HEK293 (cell line): ENCODE measurements around the gene ABTB2.
A peak's percentile ranks its signal among the peaks of the same experiment; 100 is the strongest.

Source experiments
- FEZF1 ChIP-seq: fragments of 450-650 bp; formaldehyde crosslinking; IDR thresholded peaks from 2 replicates; pipeline ENCODE4 v1.5.1; 2016; ENCODE audit warnings: missing biosample characterization, missing genetic modification characterization
- OVOL3 ChIP-seq: fragments of 450-650 bp; formaldehyde crosslinking; IDR thresholded peaks from 2 replicates; pipeline ENCODE4 v1.5.1; 2016; ENCODE audit warnings: missing biosample characterization, missing genetic modification characterization
- PBX3 ChIP-seq: sonication (generic); formaldehyde crosslinking; IDR thresholded peaks from 2 replicates; pipeline ENCODE4 v1.8.1; 2022; ENCODE audit warnings: mild to moderate bottlenecking, moderate library complexity, missing genetic modification reagents
- PRDM10 ChIP-seq: fragments of 450-650 bp; formaldehyde crosslinking; IDR thresholded peaks from 2 replicates; pipeline ENCODE4 v1.5.1; 2016; ENCODE audit warnings: missing biosample characterization, missing genetic modification characterization
- TCF7L2 ChIP-seq: IDR thresholded peaks from 2 replicates; pipeline ENCODE4 v1.6.1; 2011; ENCODE audit warnings: low read depth, mild to moderate bottlenecking, inconsistent platforms, low read length, moderate library complexity, borderline replicate concordance
- WT1 ChIP-seq: fragments of 450-650 bp; formaldehyde crosslinking; IDR thresholded peaks from 2 replicates; pipeline ENCODE4 v1.5.1; 2016; ENCODE audit warnings: missing biosample characterization, missing genetic modification characterization
- YY2 ChIP-seq: fragments of 450-650 bp; formaldehyde crosslinking; IDR thresholded peaks from 2 replicates; pipeline ENCODE4 v1.5.1; 2016; ENCODE audit warnings: missing biosample characterization, missing genetic modification characterization
- ZBTB20 ChIP-seq: fragments of 450-650 bp; formaldehyde crosslinking; IDR thresholded peaks from 2 replicates; pipeline ENCODE4 v1.5.1; 2016; ENCODE audit warnings: missing biosample characterization, missing genetic modification characterization
- ZFHX2 ChIP-seq: fragments of 450-650 bp; formaldehyde crosslinking; conservative IDR thresholded peaks from 2 replicates; pipeline ENCODE4 v1.5.1; 2016; ENCODE audit warnings: missing biosample characterization, missing genetic modification characterization
- ZNF112 ChIP-seq: fragments of 450-650 bp; formaldehyde crosslinking; IDR thresholded peaks from 2 replicates; pipeline ENCODE4 v1.5.0; 2017; ENCODE audit warnings: missing biosample characterization, missing genetic modification characterization
- ZNF2 ChIP-seq: fragments of 450-650 bp; formaldehyde crosslinking; IDR thresholded peaks from 2 replicates; pipeline ENCODE4 v1.5.1; 2016; ENCODE audit warnings: missing biosample characterization, missing genetic modification characterization
- ZNF24 ChIP-seq: fragments of 450-650 bp; formaldehyde crosslinking; IDR thresholded peaks from 2 replicates; pipeline ENCODE4 v1.5.1; 2016; ENCODE audit warnings: missing biosample characterization, missing genetic modification characterization
- ZNF394 ChIP-seq: fragments of 450-650 bp; formaldehyde crosslinking; IDR thresholded peaks from 2 replicates; pipeline ENCODE4 v1.5.1; 2016; ENCODE audit warnings: missing biosample characterization, missing genetic modification characterization, mild to moderate bottlenecking, moderate library complexity, borderline replicate concordance
- ZNF449 ChIP-seq: fragments of 450-650 bp; formaldehyde crosslinking; IDR thresholded peaks from 2 replicates; pipeline ENCODE4 v1.5.1; 2017; ENCODE audit warnings: missing biosample characterization, mild to moderate bottlenecking, missing genetic modification characterization, moderate library complexity
- ZNF518A ChIP-seq: fragments of 450-650 bp; formaldehyde crosslinking; conservative IDR thresholded peaks from 2 replicates; pipeline ENCODE4 v1.5.1; 2016; ENCODE audit warnings: low read depth, missing biosample characterization, missing genetic modification characterization
- ZNF660 ChIP-seq: fragments of 450-650 bp; IDR thresholded peaks from 2 replicates; pipeline ENCODE4 v1.5.1; 2018; ENCODE audit warnings: missing biosample characterization, mild to moderate bottlenecking, missing genetic modification characterization
- ZNF76 ChIP-seq: fragments of 450-650 bp; formaldehyde crosslinking; IDR thresholded peaks from 2 replicates; pipeline ENCODE4; 2016; ENCODE audit warnings: low read depth, missing biosample characterization, missing genetic modification characterization, borderline replicate concordance
- ZXDB ChIP-seq: fragments of 450-650 bp; formaldehyde crosslinking; IDR thresholded peaks from 2 replicates; pipeline ENCODE4 v1.5.1; 2016; ENCODE audit warnings: missing biosample characterization, missing genetic modification characterization
- TF ChIP-seq, protein P1 (sequence below): fragments of 450-650 bp; formaldehyde crosslinking; IDR thresholded peaks from 2 replicates; pipeline ENCODE4 v1.5.1; 2017; ENCODE audit warnings: missing biosample characterization, missing genetic modification characterization
- TF ChIP-seq, protein P2 (sequence below): fragments of 450-650 bp; formaldehyde crosslinking; IDR thresholded peaks from 2 replicates; pipeline ENCODE4 v1.5.1; 2016; ENCODE audit warnings: missing biosample characterization, missing genetic modification characterization

The ABTB2 gene

GRCh38 chr11:34105079-34105956 is 252.5 kb downstream of the ABTB2 start, which contains the start of gene NAT10 (continued):
- TF ChIP-seq ZNF449 (tag by site-specific recombination) (peak; percentile 35; the same call in 1 of the 2 replicates), PRDM10 (peak; percentile 73), ZNF394 (tag by site-specific recombination) (peak; percentile 20; the same call in 1 of the 2 replicates), TCF7L2 (no peak), OVOL3 (0 out of 2 replicates have a peak, but pooled peaks have one; percentile 48), PBX3 (CRISPR knock-in tag) (peak; percentile 68), YY2 (tag by site-specific recombination) (peak; percentile 31; the same call in 1 of the 2 replicates), ZFHX2 (tag by site-specific recombination) (peak; percentile 39), ZBTB20 (tag by site-specific recombination) (peak; percentile 66; the same call in 1 of the 2 replicates), ZNF660 (tag by site-specific recombination) (peak; percentile 45; the same call in 1 of the 2 replicates), ZNF76 (tag by site-specific recombination) (peak; percentile 56; the same call in 1 of the 2 replicates), ZXDB (tag by site-specific recombination) (peak; percentile 73; the same call in 1 of the 2 replicates), ZNF112 (tag by site-specific recombination) (no peak), ZNF24 (tag by site-specific recombination) (peak; percentile 69; the same call in 1 of the 2 replicates), ZNF518A (no peak), WT1 (tag by site-specific recombination) (0 out of 2 replicates have a peak, but pooled peaks have one; percentile 8), ZNF2 (tag by site-specific recombination) (peak; percentile 48; the same call in 1 of the 2 replicates), FEZF1 (tag by site-specific recombination) (peak; percentile 61)
- TF ChIP-seq, protein P1, sequence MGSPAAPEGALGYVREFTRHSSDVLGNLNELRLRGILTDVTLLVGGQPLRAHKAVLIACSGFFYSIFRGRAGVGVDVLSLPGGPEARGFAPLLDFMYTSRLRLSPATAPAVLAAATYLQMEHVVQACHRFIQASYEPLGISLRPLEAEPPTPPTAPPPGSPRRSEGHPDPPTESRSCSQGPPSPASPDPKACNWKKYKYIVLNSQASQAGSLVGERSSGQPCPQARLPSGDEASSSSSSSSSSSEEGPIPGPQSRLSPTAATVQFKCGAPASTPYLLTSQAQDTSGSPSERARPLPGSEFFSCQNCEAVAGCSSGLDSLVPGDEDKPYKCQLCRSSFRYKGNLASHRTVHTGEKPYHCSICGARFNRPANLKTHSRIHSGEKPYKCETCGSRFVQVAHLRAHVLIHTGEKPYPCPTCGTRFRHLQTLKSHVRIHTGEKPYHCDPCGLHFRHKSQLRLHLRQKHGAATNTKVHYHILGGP = 0 out of 2 replicates have a peak, but pooled peaks have one; percentile 14
- TF ChIP-seq, protein P2, sequence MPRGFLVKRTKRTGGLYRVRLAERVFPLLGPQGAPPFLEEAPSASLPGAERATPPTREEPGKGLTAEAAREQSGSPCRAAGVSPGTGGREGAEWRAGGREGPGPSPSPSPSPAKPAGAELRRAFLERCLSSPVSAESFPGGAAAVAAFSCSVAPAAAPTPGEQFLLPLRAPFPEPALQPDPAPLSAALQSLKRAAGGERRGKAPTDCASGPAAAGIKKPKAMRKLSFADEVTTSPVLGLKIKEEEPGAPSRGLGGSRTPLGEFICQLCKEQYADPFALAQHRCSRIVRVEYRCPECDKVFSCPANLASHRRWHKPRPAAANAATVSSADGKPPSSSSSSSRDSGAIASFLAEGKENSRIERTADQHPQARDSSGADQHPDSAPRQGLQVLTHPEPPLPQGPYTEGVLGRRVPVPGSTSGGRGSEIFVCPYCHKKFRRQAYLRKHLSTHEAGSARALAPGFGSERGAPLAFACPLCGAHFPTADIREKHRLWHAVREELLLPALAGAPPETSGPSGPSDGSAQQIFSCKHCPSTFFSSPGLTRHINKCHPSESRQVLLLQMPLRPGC (tag by site-specific recombination) = no peak
